HepG2 (cell line): ENCODE data around the gene CEP164. TPM values are rescaled to one million over a fixed set of nuclear protein-coding genes. Genes with fewer than 3 reads are reported as not detected.
A peak's percentile ranks its signal among the peaks of the same experiment; 100 is the strongest.

Experiments used
- ATRX ChIP-seq: sonication (generic); formaldehyde crosslinking; IDR thresholded peaks from 2 replicates; pipeline ENCODE4 v1.4.0; 2020; ENCODE audit warnings: missing genetic modification reagents, borderline replicate concordance
- GMEB1 ChIP-seq: sonication (generic); formaldehyde crosslinking; IDR thresholded peaks from 2 replicates; pipeline ENCODE4 v1.5.1; 2020; ENCODE audit warnings: missing genetic modification reagents, mild to moderate bottlenecking, borderline replicate concordance
- HIVEP1 ChIP-seq: sonication (generic); formaldehyde crosslinking; IDR thresholded peaks from 2 replicates; pipeline ENCODE4 v1.4.0; 2020; ENCODE audit warnings: mild to moderate bottlenecking, missing genetic modification reagents
- KAT7 ChIP-seq: IDR thresholded peaks from 2 replicates; pipeline ENCODE4 v1.6.1; 2018; ENCODE audit warnings: borderline replicate concordance, missing compliant biosample characterization
- MATR3 ChIP-seq: sonication (generic); formaldehyde crosslinking; IDR thresholded peaks from 2 replicates; pipeline ENCODE4 v1.4.0; 2020; ENCODE audit warnings: missing genetic modification reagents
- NFYC ChIP-seq: IDR thresholded peaks from 2 replicates; pipeline ENCODE4 v1.6.1; 2016; ENCODE audit warnings: missing genetic modification reagents, missing compliant biosample characterization
- NR2C2 ChIP-seq: sonication (generic); formaldehyde crosslinking; IDR thresholded peaks from 2 replicates; pipeline ENCODE4 v1.4.0; 2020; ENCODE audit warnings: missing genetic modification reagents, mild to moderate bottlenecking, moderate library complexity, borderline replicate concordance
- PRPF4 ChIP-seq: fragments of 200-400 bp; formaldehyde crosslinking; IDR thresholded peaks from 2 replicates; pipeline ENCODE4 v1.6.1; 2016; ENCODE audit warnings: low read length, low read depth; ENCODE audit not compliant: poor library complexity, severe bottlenecking
- SNAPC5 ChIP-seq: sonication (generic); formaldehyde crosslinking; IDR thresholded peaks from 2 replicates; pipeline ENCODE4 v1.8.1; 2023; ENCODE audit warnings: mild to moderate bottlenecking, missing genetic modification reagents, borderline replicate concordance
- SP4 ChIP-seq: sonication (generic); formaldehyde crosslinking; IDR thresholded peaks from 2 replicates; pipeline ENCODE4 v1.8.1; 2023; ENCODE audit warnings: mild to moderate bottlenecking, missing genetic modification reagents
- SPEN ChIP-seq: sonication (generic); formaldehyde crosslinking; IDR thresholded peaks from 2 replicates; pipeline ENCODE4 v1.5.1; 2020; ENCODE audit warnings: low read depth, mild to moderate bottlenecking, missing genetic modification reagents
- TAF1 ChIP-seq: sonication (generic); formaldehyde crosslinking; IDR thresholded peaks from 2 replicates; pipeline ENCODE4 v1.4.0; 2020; ENCODE audit warnings: missing genetic modification reagents
- TARDBP ChIP-seq: sonication (generic); formaldehyde crosslinking; IDR thresholded peaks from 2 replicates; pipeline ENCODE4 v1.8.0; 2022; ENCODE audit warnings: mild to moderate bottlenecking, missing genetic modification reagents
- ZFP82 ChIP-seq: sonication (generic); formaldehyde crosslinking; IDR thresholded peaks from 2 replicates; pipeline ENCODE4 v1.5.1; 2020; ENCODE audit warnings: mild to moderate bottlenecking, missing genetic modification reagents, borderline replicate concordance
- ZNF20 ChIP-seq: sonication (generic); formaldehyde crosslinking; IDR thresholded peaks from 2 replicates; pipeline ENCODE4 v1.4.0; 2020; ENCODE audit warnings: mild to moderate bottlenecking, moderate library complexity, missing genetic modification reagents
- ZNF333 ChIP-seq: sonication (generic); formaldehyde crosslinking; IDR thresholded peaks from 2 replicates; pipeline ENCODE4 v1.4.0; 2020; ENCODE audit warnings: mild to moderate bottlenecking, missing genetic modification reagents, borderline replicate concordance
- ZNF430 ChIP-seq: sonication (generic); formaldehyde crosslinking; IDR thresholded peaks from 2 replicates; pipeline ENCODE4 v1.9.0; 2021; ENCODE audit warnings: mild to moderate bottlenecking, missing genetic modification reagents
- ZNF431 ChIP-seq: sonication (generic); formaldehyde crosslinking; IDR thresholded peaks from 2 replicates; pipeline ENCODE4 v1.9.0; 2022; ENCODE audit warnings: missing genetic modification reagents, low read depth, mild to moderate bottlenecking, borderline replicate concordance
- ZNF556 ChIP-seq: sonication (generic); formaldehyde crosslinking; IDR thresholded peaks from 2 replicates; pipeline ENCODE4 v1.4.0; 2020; ENCODE audit warnings: mild to moderate bottlenecking, missing genetic modification reagents, borderline replicate concordance
- ZNF572 ChIP-seq: sonication (generic); formaldehyde crosslinking; IDR thresholded peaks from 2 replicates; pipeline ENCODE4 v1.5.1; 2020; ENCODE audit warnings: mild to moderate bottlenecking, missing genetic modification reagents
- ZNF792 ChIP-seq: IDR thresholded peaks from 2 replicates; pipeline ENCODE4 v1.6.1; 2016
- ZNF839 ChIP-seq: sonication (generic); formaldehyde crosslinking; IDR thresholded peaks from 2 replicates; pipeline ENCODE4 v1.4.0; 2020; ENCODE audit warnings: missing genetic modification reagents, mild to moderate bottlenecking, borderline replicate concordance
- polyA plus RNA-seq, 8 experiments: library from polyadenylated mRNA; depleted of rRNA in 3 of 8; stranded (reverse) in 7 of 8; unstranded in 1 of 8; fragments of >200 nt; fragmentation: Illumina TruSeq in 4 of 8; extraction: Trizol in 4 of 8; gene quantifications; 2 replicates each; pipeline versions ENCODE4 v1.2.1 to v1.2.3, GENCODE V29; 2011 to 2016; ENCODE audit warnings: low read depth in 4 of 8, missing spikeins in 1 of 8, mixed read lengths in 1 of 8; ENCODE audit not compliant: insufficient read depth in 1 of 8
- total RNA-seq, 5 experiments: library from RNA; depleted of rRNA; stranded (reverse); fragments of >200 nt; fragmentation: Illumina TruSeq; extraction: Trizol; gene quantifications; 2 replicates each; pipeline ENCODE4 v1.2.3, GENCODE V29; 2016; ENCODE audit warnings: low read depth in 1 of 5
- TF ChIP-seq, protein P1 (sequence below): sonication (generic); formaldehyde crosslinking; IDR thresholded peaks from 2 replicates; pipeline ENCODE4 v1.8.0; 2022; ENCODE audit warnings: mild to moderate bottlenecking, missing genetic modification reagents; ENCODE audit not compliant: insufficient replicate concordance
- TF ChIP-seq, protein P2 (sequence below): sonication (generic); formaldehyde crosslinking; IDR thresholded peaks from 2 replicates; pipeline ENCODE4 v1.4.0; 2020; ENCODE audit warnings: missing genetic modification reagents

Gene CEP164
- total and polyA plus RNA-seq, 2 of the 13 experiments (the other 11 are each of a cell fraction or from before 2014, with no cell fraction given) = 11.4 to 15.2 TPM

DNA sequence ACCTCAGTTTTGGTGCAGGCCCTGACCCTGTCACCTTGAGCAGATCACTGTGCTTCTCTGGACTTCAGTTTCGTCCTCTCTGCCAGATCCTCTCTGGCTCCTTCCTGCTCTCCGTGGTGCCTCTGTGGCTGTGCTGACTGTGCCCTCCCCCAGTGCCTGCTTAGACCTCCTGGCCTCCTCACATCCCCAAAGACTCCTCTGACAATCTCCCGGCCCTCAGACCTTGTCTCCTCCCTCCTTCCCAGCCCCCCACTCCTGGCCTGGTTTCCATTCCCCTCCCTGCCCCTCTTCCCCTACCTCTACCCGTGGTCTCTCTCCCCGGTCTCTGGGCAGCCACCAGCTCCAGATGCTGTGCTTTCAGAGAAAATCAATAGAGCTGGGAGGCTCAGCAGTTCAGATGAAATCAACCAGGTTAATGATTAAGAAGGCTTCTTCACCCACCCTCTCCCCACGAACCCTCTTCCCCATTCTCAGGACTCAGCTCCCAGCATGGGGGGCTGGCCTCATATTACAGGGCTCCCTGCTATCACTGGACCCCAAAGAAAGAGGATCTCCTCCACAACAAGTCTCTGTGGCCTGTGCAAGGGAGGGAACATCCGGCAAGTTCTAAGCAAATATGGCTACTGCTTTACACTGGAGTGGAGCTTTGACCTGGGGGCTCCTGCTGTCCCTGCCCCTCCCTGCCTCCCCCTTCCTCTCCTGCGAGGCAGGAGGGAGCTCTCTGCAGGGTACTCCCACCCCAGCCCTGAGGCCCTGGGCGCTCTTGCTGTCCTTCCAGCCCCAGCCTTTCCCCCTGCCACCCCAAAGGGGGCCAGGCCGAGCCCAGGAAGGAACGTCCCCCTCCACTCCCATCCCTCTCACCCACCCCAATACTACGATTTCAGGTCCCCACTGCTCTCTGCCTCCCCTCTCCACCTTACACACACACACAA, 28.0 kb upstream of the CEP164 start (continued):
- TF ChIP-seq GMEB1 (CRISPR knock-in tag) (0 out of 2 replicates have a peak, but pooled peaks have one; percentile 3), TAF1 (no peak; the same call in 1 of the 2 replicates), ZNF430 (0 out of 2 replicates have a peak, but pooled peaks have one; percentile 24), ZNF572 (no peak), KAT7 (CRISPR knock-in tag) (no peak; the same call in 1 of the 2 replicates), SNAPC5 (CRISPR knock-in tag) (no peak), ZNF20 (CRISPR knock-in tag) (no peak), ZNF431 (CRISPR knock-in tag) (peak; percentile 34; the same call in 1 of the 2 replicates), SPEN (CRISPR knock-in tag) (0 out of 2 replicates have a peak, but pooled peaks have one; percentile 51), PRPF4 (no peak), ZFP82 (CRISPR knock-in tag) (no peak), ZNF792 (CRISPR knock-in tag) (no peak), MATR3 (CRISPR knock-in tag) (no peak), ZNF839 (CRISPR knock-in tag) (no peak), NFYC (CRISPR knock-in tag) (no peak), HIVEP1 (CRISPR knock-in tag) (no peak; the same call in 1 of the 2 replicates), TARDBP (no peak), NR2C2 (CRISPR knock-in tag) (peak; percentile 34; the same call in 1 of the 2 replicates), ATRX (no peak), ZNF556 (CRISPR knock-in tag) (peak; percentile 74; the same call in 1 of the 2 replicates), SP4 (CRISPR knock-in tag) (no peak), ZNF333 (peak; percentile 18; the same call in 1 of the 2 replicates)
- TF ChIP-seq, protein P1, sequence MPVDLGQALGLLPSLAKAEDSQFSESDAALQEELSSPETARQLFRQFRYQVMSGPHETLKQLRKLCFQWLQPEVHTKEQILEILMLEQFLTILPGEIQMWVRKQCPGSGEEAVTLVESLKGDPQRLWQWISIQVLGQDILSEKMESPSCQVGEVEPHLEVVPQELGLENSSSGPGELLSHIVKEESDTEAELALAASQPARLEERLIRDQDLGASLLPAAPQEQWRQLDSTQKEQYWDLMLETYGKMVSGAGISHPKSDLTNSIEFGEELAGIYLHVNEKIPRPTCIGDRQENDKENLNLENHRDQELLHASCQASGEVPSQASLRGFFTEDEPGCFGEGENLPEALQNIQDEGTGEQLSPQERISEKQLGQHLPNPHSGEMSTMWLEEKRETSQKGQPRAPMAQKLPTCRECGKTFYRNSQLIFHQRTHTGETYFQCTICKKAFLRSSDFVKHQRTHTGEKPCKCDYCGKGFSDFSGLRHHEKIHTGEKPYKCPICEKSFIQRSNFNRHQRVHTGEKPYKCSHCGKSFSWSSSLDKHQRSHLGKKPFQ = peak; percentile 42
- TF ChIP-seq, protein P2, sequence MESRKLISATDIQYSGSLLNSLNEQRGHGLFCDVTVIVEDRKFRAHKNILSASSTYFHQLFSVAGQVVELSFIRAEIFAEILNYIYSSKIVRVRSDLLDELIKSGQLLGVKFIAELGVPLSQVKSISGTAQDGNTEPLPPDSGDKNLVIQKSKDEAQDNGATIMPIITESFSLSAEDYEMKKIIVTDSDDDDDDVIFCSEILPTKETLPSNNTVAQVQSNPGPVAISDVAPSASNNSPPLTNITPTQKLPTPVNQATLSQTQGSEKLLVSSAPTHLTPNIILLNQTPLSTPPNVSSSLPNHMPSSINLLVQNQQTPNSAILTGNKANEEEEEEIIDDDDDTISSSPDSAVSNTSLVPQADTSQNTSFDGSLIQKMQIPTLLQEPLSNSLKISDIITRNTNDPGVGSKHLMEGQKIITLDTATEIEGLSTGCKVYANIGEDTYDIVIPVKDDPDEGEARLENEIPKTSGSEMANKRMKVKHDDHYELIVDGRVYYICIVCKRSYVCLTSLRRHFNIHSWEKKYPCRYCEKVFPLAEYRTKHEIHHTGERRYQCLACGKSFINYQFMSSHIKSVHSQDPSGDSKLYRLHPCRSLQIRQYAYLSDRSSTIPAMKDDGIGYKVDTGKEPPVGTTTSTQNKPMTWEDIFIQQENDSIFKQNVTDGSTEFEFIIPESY (CRISPR knock-in tag) = no peak; the same call in 1 of the 2 replicates
